HG03469 (cell line): ENCODE results near the gene TMEM150A.
"Not testable (repeated sequence)": the region's sequence is repeated elsewhere in the genome, so short reads cannot be mapped to it uniquely, and the experiment has no call there.

Experiments
- ATAC-seq: cut with Tn5 transposase; IDR thresholded peaks from one replicate; pipeline ENCODE4 v1.9.1; 2021; ENCODE audit warnings: mild to moderate bottlenecking, moderate library complexity, moderate number of reproducible peaks; ENCODE audit not compliant: unreplicated experiment

Gene TMEM150A

GRCh38 chr2:85577386-85578242 is 24.9 kb downstream of the TMEM150A start, which contains the start of gene VAMP8:
TSS of gene VAMP8 (plus strand) at chr2:85577586. CDS start at chr2:85577647, 61 bp downstream.
- ATAC-seq: peak; percentile 47

- ATAC-seq: no peak
These were observed 25.5 kb downstream of the TMEM150A start for GRCh38 chr2:85577063-85577385.

- no peak for ATAC-seq
These were observed 26.8 kb downstream of the TMEM150A start for GRCh38 chr2:85575739-85576138.

GRCh38 chr2:85566265-85566664 is 36.2 kb downstream of the TMEM150A start:
- ATAC-seq: no peak

- ATAC-seq: no peak
These were observed 38.3 kb downstream of the TMEM150A start for GRCh38 chr2:85564144-85564563.

- ATAC-seq: peak; percentile 87
These were observed 41.0 kb downstream of the TMEM150A start, which contains the start of gene GGCX for GRCh38 chr2:85561280-85562212. TSS of gene GGCX (minus strand) at chr2:85561493. CDS start at chr2:85561428, 65 bp downstream.

- ATAC-seq: peak; percentile 12
These were observed 41.7 kb downstream of the TMEM150A start for GRCh38 chr2:85560812-85561279.

GRCh38 chr2:85560403-85560726 is 42.1 kb downstream of the TMEM150A start:
- not testable (repeated sequence) for ATAC-seq

- no peak for ATAC-seq
These were observed 44.3 kb downstream of the TMEM150A start for GRCh38 chr2:85558160-85558559.

- ATAC-seq: no peak
These were observed 45.4 kb downstream of the TMEM150A start for GRCh38 chr2:85557130-85557529.

GRCh38 chr2:85554980-85555612 is 47.4 kb downstream of the TMEM150A start:
- ATAC-seq: no peak

GRCh38 chr2:85553184-85553583 is 49.3 kb downstream of the TMEM150A start:
- no peak for ATAC-seq

GRCh38 chr2:85551698-85552678 is 50.5 kb downstream of the TMEM150A start:
- ATAC-seq: no peak

GRCh38 chr2:85550486-85550885 is 52.0 kb downstream of the TMEM150A start:
- ATAC-seq: no peak

GRCh38 chr2:85549826-85550225 is 52.7 kb downstream of the TMEM150A start:
- no peak for ATAC-seq

GRCh38 chr2:85549095-85549494 is 53.4 kb downstream of the TMEM150A start:
- ATAC-seq: no peak

GRCh38 chr2:85548608-85548900 is 53.9 kb downstream of the TMEM150A start:
- ATAC-seq: no peak
